ENCODE measurements around the gene MNT. TPM values are rescaled to one million over a fixed set of nuclear protein-coding genes. Genes with fewer than 3 reads are reported as not detected.

The MNT gene
- total RNA-seq, 1 experiment from 2014 or later = 24.4 TPM

GRCh38 chr17:2346475-2346874, 54.4 kb downstream of the MNT start:
- POLR2A ChIA-PET = interaction anchor here (0.6 to 1.7 kb wide), 4 partner anchors 10 to 431 kb away, joined by 4 to 11 read pairs (median 8); partner anchors contain the start of genes SMG6, SRR and TSR1
- peak overlapping the region; percentile 63 for H3K27ac Mint-ChIP-seq (ENCODE audit: unreplicated experiment)
- peaks cover 34% of the 10 kb centered on the region for H3K36me3 Mint-ChIP-seq (ENCODE audit: insufficient read depth, unreplicated experiment)
- no peaks in the 10 kb centered on the region for H3K9me3 ChIP-seq
- BruUV-seq (replicated peaks) = no TSS peak
- peaks cover 21% of the 10 kb centered on the region for H3K4me1 Mint-ChIP-seq (ENCODE audit: low read depth, unreplicated experiment)
- H3K4me3 ChIP-seq (ENCODE audit: low read depth, low read length) = no peak overlapping the region
- no peaks in the 10 kb centered on the region for H3K27me3 ChIP-seq (replicated peaks; ENCODE audit: control insufficient read depth, insufficient read depth, low read length)
- H3K4me1 ChIP-seq = peaks cover 29% of the 10 kb centered on the region
- CTCF ChIA-PET = interaction anchor here (0.6 to 1.6 kb wide), 3 partner anchors 9 to 1013 kb away, joined by 5 read pairs; no protein-coding TSS in a partner anchor
- peaks cover 1% of the 10 kb centered on the region; the same call in 1 of the 2 replicates for H3K36me3 ChIP-seq (ENCODE audit: control insufficient read depth, insufficient read depth, low read length)
- TF ChIP-seq CTCF (IDR thresholded peaks at IDR 0.05; ENCODE audit: insufficient read depth in 1 of 2, low read depth in 1 of 2, low read length in 1 of 2, severe bottlenecking in 1 of 2, unreplicated experiment in 1 of 2) = no peak
- peak in 1 of 2 experiments; percentile 65 for DNase-seq
- intact Hi-C loops (cut with micrococcal nuclease; ENCODE audit: unreplicated experiment) = no loop called here
- no peak overlapping the region for H3K4me3 Mint-ChIP-seq (ENCODE audit: unreplicated experiment)
- no peaks in the 10 kb centered on the region for H3K9me3 Mint-ChIP-seq (ENCODE audit: unreplicated experiment)
- no peaks in the 10 kb centered on the region for H3K27me3 Mint-ChIP-seq (ENCODE audit: insufficient read depth, unreplicated experiment)

GRCh38 chr17:2344528-2344927, 56.3 kb downstream of the MNT start:
- no peak for DNase-seq
- H3K27me3 Mint-ChIP-seq (ENCODE audit: insufficient read depth, unreplicated experiment) = no peaks in the 10 kb centered on the region
- intact Hi-C loops (cut with micrococcal nuclease; ENCODE audit: unreplicated experiment) = no loop called here
- Histone ChIP-seq H3K9me3 (no peaks in the 10 kb centered on the region), H3K4me3 (ENCODE audit: low read depth, low read length) (no peak overlapping the region), H3K36me3 (ENCODE audit: control insufficient read depth, insufficient read depth, low read length) (peaks cover 1% of the 10 kb centered on the region; the same call in 1 of the 2 replicates), H3K27me3 (replicated peaks; ENCODE audit: control insufficient read depth, insufficient read depth, low read length) (no peaks in the 10 kb centered on the region), H3K4me1 (peaks cover 29% of the 10 kb centered on the region)
- H3K9me3 Mint-ChIP-seq (ENCODE audit: unreplicated experiment) = no peaks in the 10 kb centered on the region
- no peak for TF ChIP-seq CTCF (IDR thresholded peaks at IDR 0.05; ENCODE audit: insufficient read depth in 1 of 2, low read depth in 1 of 2, low read length in 1 of 2, severe bottlenecking in 1 of 2, unreplicated experiment in 1 of 2)
- POLR2A ChIA-PET = no interaction called here
- CTCF ChIA-PET = interaction anchor here (0.7 kb wide), 1 partner anchor 37 kb away, joined by 3 read pairs; no protein-coding TSS in a partner anchor
- no TSS peak for BruUV-seq (replicated peaks)
- H3K27ac Mint-ChIP-seq (ENCODE audit: unreplicated experiment) = no peak overlapping the region
- H3K36me3 Mint-ChIP-seq (ENCODE audit: insufficient read depth, unreplicated experiment) = peaks cover 35% of the 10 kb centered on the region
- H3K4me3 Mint-ChIP-seq (ENCODE audit: unreplicated experiment) = no peak overlapping the region
- H3K4me1 Mint-ChIP-seq (ENCODE audit: low read depth, unreplicated experiment) = peaks cover 21% of the 10 kb centered on the region

DNA sequence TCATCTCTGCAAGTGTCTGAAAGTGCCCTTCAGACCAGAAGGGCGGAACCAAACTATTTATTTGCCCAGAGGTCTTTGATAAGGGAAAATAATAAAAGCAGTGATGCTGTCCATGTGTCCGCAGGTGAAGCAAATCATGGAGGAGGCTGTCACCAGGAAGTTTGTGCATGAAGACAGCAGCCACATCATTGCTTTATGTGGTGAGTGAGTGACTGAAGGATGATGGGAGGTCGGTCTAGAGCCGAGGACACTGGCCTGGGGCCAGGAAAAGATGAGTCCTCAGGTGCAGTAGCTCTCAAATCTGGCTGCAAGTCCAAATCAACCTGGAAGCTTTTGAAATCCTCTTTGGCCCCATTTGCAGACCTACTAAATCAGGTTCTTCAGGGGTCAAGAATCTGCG, 57.4 kb downstream of the MNT start:
- no peak overlapping the region for H3K4me3 Mint-ChIP-seq (ENCODE audit: unreplicated experiment)
- H3K9me3 Mint-ChIP-seq (ENCODE audit: unreplicated experiment) = no peaks in the 10 kb centered on the region
- peaks cover 27% of the 10 kb centered on the region for H3K4me1 ChIP-seq
- BruUV-seq (replicated peaks) = no TSS peak
- no peak for DNase-seq
- H3K36me3 ChIP-seq (ENCODE audit: control insufficient read depth, insufficient read depth, low read length) = peaks cover 1% of the 10 kb centered on the region; the same call in 1 of the 2 replicates
- ChIA-PET CTCF (no interaction called here), POLR2A (no interaction called here)
- H3K4me1 Mint-ChIP-seq (ENCODE audit: low read depth, unreplicated experiment) = peaks cover 18% of the 10 kb centered on the region
- H3K27ac Mint-ChIP-seq (ENCODE audit: unreplicated experiment) = no peak overlapping the region
- TF ChIP-seq CTCF (IDR thresholded peaks at IDR 0.05; ENCODE audit: insufficient read depth in 1 of 2, low read depth in 1 of 2, low read length in 1 of 2, severe bottlenecking in 1 of 2, unreplicated experiment in 1 of 2) = no peak
- H3K9me3 ChIP-seq = no peaks in the 10 kb centered on the region
- H3K4me3 ChIP-seq (ENCODE audit: low read depth, low read length) = no peak overlapping the region
- intact Hi-C loops (cut with micrococcal nuclease; ENCODE audit: unreplicated experiment) = no loop called here
- peaks cover 29% of the 10 kb centered on the region for H3K36me3 Mint-ChIP-seq (ENCODE audit: insufficient read depth, unreplicated experiment)
- no peaks in the 10 kb centered on the region for H3K27me3 ChIP-seq (replicated peaks; ENCODE audit: control insufficient read depth, insufficient read depth, low read length)
- no peaks in the 10 kb centered on the region for H3K27me3 Mint-ChIP-seq (ENCODE audit: insufficient read depth, unreplicated experiment)

Data from Caco-2 (cell line).